RKO (cell line): ENCODE measurements around the gene PIK3R2.

Source experiments
- DNase-seq: peaks from one replicate; pipeline ENCODE4 v3.0.0-alpha.2; 2016; ENCODE audit warnings: low spot score

The PIK3R2 gene

DNA sequence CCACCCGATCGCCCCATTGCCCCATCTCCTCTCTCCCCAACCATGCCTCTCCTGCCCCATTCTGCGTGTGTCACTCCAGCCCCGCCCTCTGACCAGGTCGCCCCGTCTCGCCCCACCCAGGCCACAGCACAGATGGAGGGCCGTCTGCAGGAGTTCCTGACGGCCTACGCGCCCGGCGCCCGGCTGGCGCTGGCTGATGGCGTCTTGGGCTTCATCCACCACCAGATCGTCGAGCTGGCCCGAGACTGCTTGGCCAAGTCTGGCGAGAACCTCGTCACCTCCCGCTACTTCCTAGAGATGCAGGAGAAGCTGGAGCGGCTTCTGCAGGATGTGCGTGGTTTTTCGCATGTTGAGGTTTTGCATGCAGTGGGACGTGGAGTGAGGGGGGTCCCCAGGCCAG, 29.1 kb upstream of the PIK3R2 start:
- DNase-seq = no peak

GRCh38 chr19:18126097-18126496, 26.9 kb upstream of the PIK3R2 start:
- no peak for DNase-seq

GRCh38 chr19:18128044-18128443, 24.9 kb upstream of the PIK3R2 start:
- DNase-seq = peak; percentile 58

DNA sequence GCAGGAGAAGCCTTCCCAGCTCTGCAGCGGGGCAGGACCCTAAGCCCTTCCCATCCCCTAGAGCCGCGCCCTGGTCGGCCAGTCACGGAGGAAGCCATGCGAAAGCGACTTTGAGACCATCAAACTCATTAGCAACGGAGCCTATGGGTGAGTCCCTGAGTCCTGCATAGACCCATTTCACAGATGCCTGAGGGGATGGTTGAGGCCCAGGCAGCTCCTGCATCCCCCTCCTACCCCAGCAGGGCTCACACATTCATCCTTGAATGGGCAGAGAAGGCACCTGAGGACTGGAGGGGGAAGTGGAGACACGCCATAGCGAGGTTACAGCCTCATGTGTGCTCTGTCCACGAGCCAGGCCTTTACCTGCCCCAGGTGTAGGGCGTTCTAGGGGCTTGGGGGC, 24.2 kb upstream of the PIK3R2 start:
- DNase-seq = no peak

DNA sequence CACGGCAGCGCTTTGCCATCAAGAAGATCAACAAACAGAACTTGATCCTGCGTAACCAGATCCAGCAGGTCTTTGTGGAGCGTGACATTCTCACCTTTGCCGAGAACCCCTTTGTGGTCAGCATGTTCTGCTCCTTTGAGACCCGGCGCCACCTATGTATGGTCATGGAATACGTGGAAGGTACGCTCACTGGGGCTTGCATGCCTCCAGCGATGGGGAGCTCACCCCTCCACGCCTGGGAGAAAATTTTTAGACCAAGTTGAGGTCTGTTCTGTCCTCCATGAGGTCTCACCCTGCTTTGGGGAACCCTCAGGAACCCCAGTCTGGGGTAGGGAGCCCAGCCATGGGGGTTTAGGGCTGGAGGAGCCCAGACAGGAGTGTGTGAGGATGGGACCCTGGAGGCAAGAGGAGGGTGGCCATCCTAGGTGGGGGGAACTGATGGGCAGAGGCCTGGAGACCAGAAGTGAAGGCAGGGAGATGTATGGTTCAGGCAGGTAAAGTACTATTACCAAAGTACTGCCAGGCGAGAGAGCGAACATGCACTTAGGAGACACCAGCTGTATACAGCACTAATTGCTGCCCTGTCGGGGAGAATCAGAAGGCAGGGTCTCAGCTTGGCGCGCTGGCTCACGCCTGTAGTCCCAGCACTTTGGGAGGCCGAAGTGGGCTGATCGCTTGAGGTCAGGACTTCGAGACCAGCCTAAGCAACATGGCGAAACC, 22.3 kb upstream of the PIK3R2 start:
- no peak for DNase-seq

DNA sequence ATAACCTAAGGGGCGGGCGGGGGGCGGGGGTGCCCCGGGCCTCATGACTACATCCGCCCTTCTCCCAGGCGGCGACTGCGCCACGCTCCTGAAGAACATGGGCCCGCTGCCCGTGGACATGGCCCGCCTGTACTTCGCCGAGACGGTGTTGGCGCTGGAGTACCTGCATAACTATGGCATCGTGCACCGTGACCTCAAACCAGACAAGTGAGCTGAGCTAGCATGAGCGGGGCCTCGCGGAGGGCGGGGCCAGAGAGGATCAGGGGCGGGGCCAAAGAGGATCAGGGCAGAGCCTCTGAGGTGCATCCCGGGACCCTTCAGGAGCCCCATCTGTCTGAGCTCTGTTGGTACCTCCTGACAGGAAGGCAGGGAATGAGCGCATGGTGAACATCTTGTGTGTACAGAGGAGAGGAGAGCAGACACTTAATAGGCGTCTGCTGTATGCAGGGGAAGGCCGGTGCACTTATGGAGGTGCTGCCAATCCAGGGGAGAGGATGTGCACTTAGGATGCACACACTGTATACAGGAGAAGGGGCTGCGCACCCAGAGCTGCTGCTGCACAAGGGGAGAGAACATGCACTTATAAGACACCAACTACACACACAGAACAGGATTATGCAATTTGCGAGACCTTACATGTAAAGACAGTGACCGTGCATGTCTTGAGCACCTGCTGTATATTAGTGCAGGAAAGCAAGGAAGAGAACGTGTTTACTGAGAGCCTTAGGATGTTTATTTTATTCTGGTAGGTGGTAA, 20.9 kb upstream of the PIK3R2 start:
- no peak for DNase-seq

DNA sequence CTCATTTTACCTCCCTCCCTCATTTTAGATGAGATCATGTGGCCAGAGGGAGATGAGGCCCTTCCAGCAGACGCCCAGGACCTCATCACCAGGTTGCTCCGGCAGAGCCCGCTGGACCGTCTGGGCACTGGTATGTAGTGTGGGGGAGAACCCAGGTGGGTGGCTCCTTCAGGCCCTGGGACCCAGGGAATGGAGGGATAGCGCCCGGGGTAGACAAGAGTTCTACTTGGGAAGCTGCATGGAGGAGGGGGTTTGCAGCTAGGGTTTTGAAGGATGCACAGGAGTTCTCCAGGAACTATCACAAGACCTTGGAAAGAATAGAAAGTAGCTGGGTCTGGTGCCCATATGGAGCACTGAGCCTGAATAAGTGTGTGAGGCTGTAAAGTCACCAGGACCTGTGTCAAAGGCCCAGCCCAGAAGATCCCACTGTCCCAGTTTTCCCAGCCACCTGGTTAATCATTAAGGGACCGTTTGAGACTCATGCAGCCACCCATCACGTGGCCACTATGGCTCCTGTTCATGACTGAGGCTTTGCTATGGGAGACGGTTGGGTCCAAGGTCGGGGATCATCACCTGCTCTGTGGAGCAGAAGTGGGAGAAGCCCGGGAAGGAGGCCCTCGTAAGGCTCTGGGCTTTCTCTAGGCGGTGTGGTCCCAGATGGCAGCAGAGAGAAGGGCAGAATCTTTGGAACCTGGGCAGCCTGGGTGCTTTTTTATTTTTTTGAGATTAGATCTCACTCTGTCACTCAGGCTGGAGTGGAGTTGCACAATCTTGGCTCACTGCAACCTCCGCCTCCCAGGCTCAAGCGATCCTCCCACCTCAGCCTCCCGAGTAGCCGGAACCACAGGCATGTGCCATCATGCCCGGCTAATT, 17.0 kb upstream of the PIK3R2 start:
- DNase-seq = no peak

DNA sequence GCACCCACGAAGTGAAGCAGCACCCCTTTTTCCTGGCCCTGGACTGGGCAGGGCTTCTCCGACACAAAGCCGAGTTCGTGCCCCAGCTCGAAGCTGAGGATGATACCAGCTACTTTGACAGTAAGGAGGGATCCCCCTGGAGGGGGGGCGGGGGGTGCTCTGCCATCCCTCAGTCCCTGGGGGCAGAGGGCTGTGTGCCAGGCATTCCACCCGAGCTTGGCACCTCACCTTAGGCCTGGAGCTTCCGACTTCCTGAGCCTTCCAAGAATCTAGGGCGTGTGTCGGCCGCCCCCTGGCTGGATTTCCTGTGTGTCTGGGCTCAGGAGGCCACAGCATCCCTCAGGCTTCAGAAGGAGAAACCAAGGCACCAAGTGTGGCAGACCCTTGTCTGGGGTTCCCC, 15.7 kb upstream of the PIK3R2 start:
- no peak for DNase-seq

GRCh38 chr19:18137657-18138339, 15.2 kb upstream of the PIK3R2 start:
- DNase-seq = no peak

- no peak for DNase-seq
These were observed 12.5 kb upstream of the PIK3R2 start for GRCh38 chr19:18140473-18140872.

DNA sequence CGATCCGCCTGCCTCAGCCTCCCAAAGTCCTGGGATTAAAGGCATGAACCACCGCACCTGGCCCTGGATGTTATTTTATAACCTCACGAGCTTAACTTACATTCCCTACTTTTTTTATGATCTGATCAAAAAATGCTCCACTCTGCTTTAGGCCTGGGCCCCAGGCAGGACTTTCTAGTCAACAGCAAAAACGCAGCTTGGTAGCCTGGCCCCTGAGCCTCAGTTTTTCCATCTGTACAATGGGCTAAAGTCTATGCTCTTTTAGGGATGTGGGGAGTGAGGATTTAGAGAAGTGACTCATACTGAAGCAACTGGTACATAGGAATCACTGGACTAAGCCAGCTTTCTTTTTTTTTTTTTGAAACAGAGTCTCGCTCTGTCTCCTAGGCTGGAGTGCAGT, 11.9 kb upstream of the PIK3R2 start:
- DNase-seq = peak; percentile 46

- DNase-seq = no peak
These were observed 9.1 kb upstream of the PIK3R2 start for GRCh38 chr19:18143902-18144301.

DNA sequence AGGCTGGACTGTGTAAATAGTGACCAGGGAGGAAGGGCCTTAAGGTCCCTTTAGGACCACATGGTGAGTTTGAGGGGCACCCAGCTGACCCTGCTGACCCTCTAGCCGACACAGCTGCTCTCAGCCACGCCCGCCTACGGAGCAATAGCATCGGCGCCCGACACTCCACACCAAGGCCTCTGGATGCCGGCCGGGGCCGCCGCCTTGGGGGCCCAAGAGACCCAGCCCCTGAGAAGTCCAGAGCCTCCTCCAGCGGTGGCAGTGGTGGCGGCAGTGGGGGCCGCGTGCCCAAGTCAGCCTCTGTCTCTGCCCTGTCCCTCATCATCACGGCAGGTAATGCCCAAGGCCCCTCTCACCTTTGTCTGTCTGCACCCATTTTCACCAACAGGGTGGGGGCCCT, 8.6 kb upstream of the PIK3R2 start:
- no peak for DNase-seq

GRCh38 chr19:18144906-18145305, 8.1 kb upstream of the PIK3R2 start:
- no peak for DNase-seq

DNA sequence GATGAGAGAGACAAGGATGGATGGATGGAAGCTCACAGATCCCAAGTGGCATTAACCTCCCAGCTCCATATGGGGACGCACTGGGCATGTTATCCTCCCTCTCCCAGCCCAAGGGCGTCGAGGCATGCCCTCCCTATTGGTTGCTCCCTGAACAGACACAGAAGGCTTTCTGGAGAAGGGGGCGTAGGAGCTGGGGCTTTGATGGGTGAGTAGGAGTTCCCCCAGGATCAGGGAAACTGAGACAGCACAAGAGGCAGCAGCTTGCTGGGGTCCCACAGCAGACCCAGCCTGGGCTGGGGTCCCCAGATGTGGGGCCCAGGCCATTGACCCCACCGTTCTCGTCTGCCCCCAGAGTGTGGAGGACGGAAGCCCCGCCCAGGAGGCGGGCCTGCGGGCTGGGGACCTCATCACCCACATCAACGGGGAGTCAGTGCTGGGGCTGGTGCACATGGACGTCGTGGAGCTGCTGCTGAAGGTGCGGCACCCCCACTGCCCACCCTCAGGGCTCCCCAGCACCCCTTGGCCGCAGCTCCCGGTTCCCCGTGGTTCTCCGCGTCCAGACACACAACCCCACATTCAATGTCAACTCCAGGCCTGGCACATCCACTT, 7.5 kb upstream of the PIK3R2 start:
- DNase-seq = no peak

DNA sequence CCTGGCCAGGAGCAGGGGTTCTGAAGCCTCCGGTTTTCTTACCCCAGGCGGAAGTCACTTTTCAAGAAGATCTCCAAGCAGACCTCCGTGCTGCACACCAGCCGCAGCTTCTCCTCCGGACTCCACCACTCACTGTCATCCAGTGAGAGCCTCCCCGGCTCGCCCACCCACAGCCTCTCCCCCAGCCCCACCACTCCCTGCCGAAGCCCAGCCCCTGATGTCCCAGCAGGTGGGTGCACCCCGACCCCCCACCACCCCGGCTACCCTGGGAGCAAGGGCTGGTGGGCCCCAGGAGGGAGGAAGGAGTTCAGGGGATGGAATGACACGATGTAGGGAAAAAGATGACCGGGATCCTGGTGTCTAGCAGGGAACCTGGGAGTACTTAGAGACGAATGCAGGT, 5.6 kb upstream of the PIK3R2 start:
- no peak for DNase-seq

GRCh38 chr19:18149596-18149975, 3.4 kb upstream of the PIK3R2 start:
- no peak for DNase-seq

GRCh38 chr19:18150776-18151624, 2.0 kb upstream of the PIK3R2 start:
- DNase-seq = no peak

DNA sequence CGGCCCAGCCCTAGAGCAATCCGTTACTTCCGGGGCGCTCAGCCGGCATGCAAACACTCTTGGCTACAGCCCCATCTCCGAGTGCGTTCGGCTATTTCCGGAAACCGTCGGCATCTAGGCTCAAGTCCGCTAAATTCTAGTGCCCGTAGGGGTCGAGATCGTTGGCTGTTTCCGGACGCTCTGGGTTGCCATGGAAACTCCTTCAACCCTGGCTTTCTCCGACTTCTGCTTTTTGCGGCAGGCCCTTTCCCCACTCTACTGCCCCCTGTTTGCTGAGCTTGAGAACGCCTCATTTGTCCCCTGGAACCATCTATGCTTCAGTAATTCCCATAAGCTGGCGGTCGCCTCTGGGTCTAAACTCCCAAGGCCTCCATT, 534 bp upstream of the PIK3R2 start:
- DNase-seq = peak; percentile 98

- DNase-seq = no peak
These were observed 682 bp downstream of the PIK3R2 start for GRCh38 chr19:18153556-18154134.
